ENCODE results near the gene SOD3. TPM values are rescaled to one million over a fixed set of nuclear protein-coding genes. Genes with fewer than 3 reads are reported as not detected.

The SOD3 gene
- total RNA-seq, 1 experiment from 2014 or later = 1.0 TPM

DNA sequence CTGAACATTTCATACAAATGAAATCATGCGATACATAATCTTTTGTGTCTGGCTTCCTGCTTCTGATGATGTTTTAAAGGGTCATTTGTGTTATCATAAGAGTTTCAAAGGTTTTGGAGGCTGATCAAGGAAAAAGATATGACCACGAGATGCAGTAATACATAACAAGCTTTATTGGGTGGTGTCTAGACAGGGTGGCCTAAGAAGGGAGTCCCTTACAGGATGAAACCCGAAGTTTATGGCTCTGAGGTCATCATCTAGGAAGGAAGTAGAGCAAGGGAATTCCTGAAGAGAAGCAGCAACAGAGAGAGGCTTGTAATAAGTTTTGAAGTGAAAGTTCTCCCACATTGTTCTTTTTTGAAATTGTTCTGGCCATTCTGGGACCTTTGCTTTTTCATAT lies 40.8 kb upstream of the SOD3 start:
- in situ Hi-C loops (cut with HindIII; ENCODE audit: low pct_unique_long_range_greater_than_20kb, low sequenced_read_pairs) = no loop called here
- no peak overlapping the region for H3K4me3 ChIP-seq (ENCODE audit: low read depth in 2 of 2, low read length in 2 of 2)
- no TSS peak for BruUV-seq (replicated peaks)
- DNase-seq (ENCODE audit: low read depth, low spot score) (no peak), ATAC-seq (no peak)
- H3K36me3 ChIP-seq (ENCODE audit: control insufficient read depth, insufficient read depth, low read length) = no peaks in the 10 kb centered on the region
- intact Hi-C loops (cut with micrococcal nuclease; ENCODE audit: unreplicated experiment) = no loop called here
- no peaks in the 10 kb centered on the region for H3K4me1 ChIP-seq (ENCODE audit: control insufficient read depth, insufficient read depth, low read length)
- no peaks in the 10 kb centered on the region for H3K27me3 ChIP-seq (ENCODE audit: control insufficient read depth, insufficient read depth, low read length)
- ChIA-PET POLR2A (no interaction called here), CTCF (interaction anchor here (0.6 kb wide), 1 partner anchor 1141 kb away, joined by 4 read pairs; no protein-coding TSS in a partner anchor)
- TF ChIP-seq, protein P1, sequence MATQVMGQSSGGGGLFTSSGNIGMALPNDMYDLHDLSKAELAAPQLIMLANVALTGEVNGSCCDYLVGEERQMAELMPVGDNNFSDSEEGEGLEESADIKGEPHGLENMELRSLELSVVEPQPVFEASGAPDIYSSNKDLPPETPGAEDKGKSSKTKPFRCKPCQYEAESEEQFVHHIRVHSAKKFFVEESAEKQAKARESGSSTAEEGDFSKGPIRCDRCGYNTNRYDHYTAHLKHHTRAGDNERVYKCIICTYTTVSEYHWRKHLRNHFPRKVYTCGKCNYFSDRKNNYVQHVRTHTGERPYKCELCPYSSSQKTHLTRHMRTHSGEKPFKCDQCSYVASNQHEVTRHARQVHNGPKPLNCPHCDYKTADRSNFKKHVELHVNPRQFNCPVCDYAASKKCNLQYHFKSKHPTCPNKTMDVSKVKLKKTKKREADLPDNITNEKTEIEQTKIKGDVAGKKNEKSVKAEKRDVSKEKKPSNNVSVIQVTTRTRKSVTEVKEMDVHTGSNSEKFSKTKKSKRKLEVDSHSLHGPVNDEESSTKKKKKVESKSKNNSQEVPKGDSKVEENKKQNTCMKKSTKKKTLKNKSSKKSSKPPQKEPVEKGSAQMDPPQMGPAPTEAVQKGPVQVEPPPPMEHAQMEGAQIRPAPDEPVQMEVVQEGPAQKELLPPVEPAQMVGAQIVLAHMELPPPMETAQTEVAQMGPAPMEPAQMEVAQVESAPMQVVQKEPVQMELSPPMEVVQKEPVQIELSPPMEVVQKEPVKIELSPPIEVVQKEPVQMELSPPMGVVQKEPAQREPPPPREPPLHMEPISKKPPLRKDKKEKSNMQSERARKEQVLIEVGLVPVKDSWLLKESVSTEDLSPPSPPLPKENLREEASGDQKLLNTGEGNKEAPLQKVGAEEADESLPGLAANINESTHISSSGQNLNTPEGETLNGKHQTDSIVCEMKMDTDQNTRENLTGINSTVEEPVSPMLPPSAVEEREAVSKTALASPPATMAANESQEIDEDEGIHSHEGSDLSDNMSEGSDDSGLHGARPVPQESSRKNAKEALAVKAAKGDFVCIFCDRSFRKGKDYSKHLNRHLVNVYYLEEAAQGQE (IDR thresholded peaks at IDR 0.05; ENCODE audit: insufficient read depth in 1 of 2, low read depth in 2 of 2, low read length in 1 of 2) = no peak
- no peak for TF ChIP-seq POLR2AphosphoS5 (IDR thresholded peaks at IDR 0.05; ENCODE audit: low read depth, low read length)
- no peak for TF ChIP-seq TCF7L2 (IDR thresholded peaks at IDR 0.05; ENCODE audit: low read depth, low read length)
- no peak for TF ChIP-seq CTCF (IDR thresholded peaks at IDR 0.05)
- no peak for TF ChIP-seq SIN3A (IDR thresholded peaks at IDR 0.05; ENCODE audit: borderline replicate concordance, insufficient read depth, low read depth, low read length)
- no peak overlapping the region for H3K27ac ChIP-seq (ENCODE audit: low read length)
- H3K9me3 ChIP-seq (ENCODE audit: control insufficient read depth, insufficient read depth, low read depth, low read length) = no peaks in the 10 kb centered on the region

GRCh38 chr4:24763631-24764297 lies 31.6 kb upstream of the SOD3 start:
- intact Hi-C loops (cut with micrococcal nuclease; ENCODE audit: unreplicated experiment) (no loop called here), in situ Hi-C loops (cut with HindIII; ENCODE audit: low pct_unique_long_range_greater_than_20kb, low sequenced_read_pairs) (no loop called here)
- Histone ChIP-seq H3K4me3 (ENCODE audit: low read depth in 2 of 2, low read length in 2 of 2) (no peak overlapping the region), H3K27me3 (ENCODE audit: control insufficient read depth, insufficient read depth, low read length) (no peaks in the 10 kb centered on the region), H3K4me1 (ENCODE audit: control insufficient read depth, insufficient read depth, low read length) (no peaks in the 10 kb centered on the region), H3K36me3 (ENCODE audit: control insufficient read depth, insufficient read depth, low read length) (no peaks in the 10 kb centered on the region), H3K9me3 (ENCODE audit: control insufficient read depth, insufficient read depth, low read depth, low read length) (no peaks in the 10 kb centered on the region), H3K27ac (ENCODE audit: low read length) (no peak overlapping the region)
- POLR2A ChIA-PET = no interaction called here
- CTCF ChIA-PET = no interaction called here
- no TSS peak for BruUV-seq (replicated peaks)
- ATAC-seq = no peak
- no peak for DNase-seq (ENCODE audit: low read depth, low spot score)
- TF ChIP-seq CTCF (IDR thresholded peaks at IDR 0.05) (no peak), TCF7L2 (IDR thresholded peaks at IDR 0.05; ENCODE audit: low read depth, low read length) (no peak), POLR2AphosphoS5 (IDR thresholded peaks at IDR 0.05; ENCODE audit: low read depth, low read length) (no peak), SIN3A (IDR thresholded peaks at IDR 0.05; ENCODE audit: borderline replicate concordance, insufficient read depth, low read depth, low read length) (no peak)
- TF ChIP-seq, protein P1 (IDR thresholded peaks at IDR 0.05; ENCODE audit: insufficient read depth in 1 of 2, low read depth in 2 of 2, low read length in 1 of 2) = no peak

All from Panc1 (cell line).